Activated T-cell treated with anti-CD3 and anti-CD28 coated beads, Interleukin-2, amount 50 U/mL, for 24 hours (primary cell): ENCODE data around the gene MINAR1.

ENCODE experiments used
- DNase-seq: peaks from one replicate; pipeline ENCODE4 v3.0.0-alpha.2; 2020
- H3K27ac Mint-ChIP-seq: 2 replicates; pipeline ENCODE4 v1.8.0; 2020; ENCODE audit warnings: mild to moderate bottlenecking, mixed read lengths
- H3K27me3 Mint-ChIP-seq: 2 replicates; pipeline ENCODE4 v1.8.0; 2020; ENCODE audit warnings: mixed read lengths
- H3K36me3 Mint-ChIP-seq: 2 replicates; pipeline ENCODE4 v1.8.0; 2020; ENCODE audit warnings: low read depth, mixed read lengths
- H3K4me1 Mint-ChIP-seq: 2 replicates; pipeline ENCODE4 v1.8.0; 2020; ENCODE audit warnings: low read depth, mixed read lengths
- H3K4me3 Mint-ChIP-seq: 2 replicates; pipeline ENCODE4 v1.8.0; 2020; ENCODE audit warnings: mild to moderate bottlenecking, moderate library complexity, mixed read lengths
- H3K9me3 Mint-ChIP-seq: 2 replicates; pipeline ENCODE4 v1.8.0; 2020; ENCODE audit warnings: mixed read lengths

The MINAR1 gene, protein sequence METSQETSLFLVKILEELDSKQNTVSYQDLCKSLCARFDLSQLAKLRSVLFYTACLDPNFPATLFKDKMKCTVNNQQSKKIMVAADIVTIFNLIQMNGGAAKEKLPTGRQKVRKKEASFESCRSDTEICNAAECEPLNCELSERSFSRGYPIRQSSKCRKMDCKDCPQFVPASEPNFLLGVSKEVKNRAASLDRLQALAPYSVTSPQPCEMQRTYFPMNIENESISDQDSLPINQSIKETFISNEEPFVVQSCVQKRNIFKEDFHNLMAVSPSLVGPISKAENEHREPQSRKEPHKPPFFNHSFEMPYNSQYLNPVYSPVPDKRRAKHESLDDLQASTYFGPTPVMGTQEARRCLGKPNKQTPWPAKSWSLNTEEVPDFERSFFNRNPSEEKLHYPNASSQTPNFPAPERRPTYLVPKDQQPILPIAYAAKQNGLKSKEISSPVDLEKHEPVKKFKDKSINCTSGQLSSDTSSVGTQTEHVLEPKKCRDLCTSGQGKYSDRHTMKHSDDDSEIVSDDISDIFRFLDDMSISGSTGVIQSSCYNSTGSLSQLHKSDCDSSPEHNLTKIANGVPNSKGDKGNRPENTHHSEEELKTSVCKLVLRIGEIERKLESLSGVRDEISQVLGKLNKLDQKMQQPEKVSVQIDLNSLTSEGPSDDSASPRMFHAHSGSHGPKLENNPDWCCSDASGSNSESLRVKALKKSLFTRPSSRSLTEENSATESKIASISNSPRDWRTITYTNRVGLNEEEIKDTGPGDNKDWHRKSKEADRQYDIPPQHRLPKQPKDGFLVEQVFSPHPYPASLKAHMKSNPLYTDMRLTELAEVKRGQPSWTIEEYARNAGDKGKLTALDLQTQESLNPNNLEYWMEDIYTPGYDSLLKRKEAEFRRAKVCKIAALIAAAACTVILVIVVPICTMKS

DNA sequence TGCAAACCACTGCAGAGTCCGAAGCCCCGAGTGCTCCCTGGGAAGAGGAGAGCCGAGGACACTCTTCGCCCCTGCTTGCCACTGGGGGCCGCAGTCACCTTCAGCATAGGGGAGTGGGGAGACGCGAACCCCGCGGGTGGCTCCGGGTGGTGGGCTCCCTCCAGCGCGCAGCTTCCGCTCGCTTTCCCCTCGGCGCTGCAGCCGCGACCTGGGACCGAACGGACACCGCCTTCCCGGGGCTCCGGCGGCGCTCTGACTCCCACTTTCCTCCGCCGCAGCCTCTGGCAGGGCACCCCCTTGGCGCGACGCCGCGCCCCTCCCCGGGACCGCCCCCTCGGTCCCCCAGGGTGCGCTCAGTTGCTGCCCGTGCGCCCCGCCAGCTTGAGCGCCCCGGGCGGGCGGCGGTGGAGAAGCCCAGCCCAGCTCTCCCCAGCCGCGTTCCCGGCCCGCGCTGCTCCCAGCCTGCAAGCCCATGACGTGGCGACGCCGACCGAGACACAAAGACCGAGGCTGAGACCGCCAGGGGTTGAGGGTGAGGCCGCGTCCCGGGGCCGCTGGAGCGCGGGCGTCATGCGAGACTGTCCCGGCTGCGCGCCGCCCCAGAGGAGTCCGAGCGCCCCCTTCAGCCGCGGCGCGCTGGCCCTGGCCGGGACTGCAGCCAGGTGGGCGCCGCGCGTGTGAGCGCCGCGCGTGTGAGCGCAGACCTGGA is at the start of gene MINAR1:
Gene MINAR1 (plus strand): TSS at position 701 of the 709 bp plus-strand sequence. CDS start 23,812 bp downstream, outside the sequence.
- peaks cover 9% of the 10 kb centered on the region for H3K4me1 Mint-ChIP-seq
- H3K4me3 Mint-ChIP-seq, result peak within 1 kb of the TSS; percentile 34
- no peaks in the 10 kb centered on the region for H3K9me3 Mint-ChIP-seq
- H3K27ac Mint-ChIP-seq, result no peak within 1 kb of the TSS
- peaks cover 72% of the 10 kb centered on the region for H3K27me3 Mint-ChIP-seq
- DNase-seq, result no peak
- H3K36me3 Mint-ChIP-seq, result no peaks in the 10 kb centered on the region

DNA sequence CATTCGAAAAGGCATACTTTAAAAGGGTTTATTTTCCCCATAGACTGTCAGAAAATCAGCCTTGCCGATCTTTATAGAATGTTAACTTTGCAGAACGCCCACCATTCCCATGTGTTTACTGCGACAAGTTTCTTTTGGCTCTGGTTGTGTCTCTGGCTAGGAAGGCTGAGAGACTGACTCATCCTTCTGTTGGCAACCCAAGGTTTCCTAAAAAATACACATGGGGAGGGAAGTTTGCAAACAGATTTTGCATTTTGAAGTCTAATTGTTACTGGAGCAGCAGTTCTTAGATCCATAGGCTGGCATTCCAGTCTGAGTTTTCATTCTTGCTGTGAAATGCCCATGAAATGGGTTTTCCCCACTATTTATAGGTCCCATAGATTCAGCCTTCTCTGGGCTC is 37.9 kb upstream of the MINAR1 start:
- Mint-ChIP-seq H3K9me3 (peaks cover 7% of the 10 kb centered on the region), H3K27me3 (no peaks in the 10 kb centered on the region), H3K4me3 (no peak overlapping the region), H3K4me1 (no peaks in the 10 kb centered on the region), H3K36me3 (peaks cover 16% of the 10 kb centered on the region), H3K27ac (no peak overlapping the region)
- no peak for DNase-seq

DNA sequence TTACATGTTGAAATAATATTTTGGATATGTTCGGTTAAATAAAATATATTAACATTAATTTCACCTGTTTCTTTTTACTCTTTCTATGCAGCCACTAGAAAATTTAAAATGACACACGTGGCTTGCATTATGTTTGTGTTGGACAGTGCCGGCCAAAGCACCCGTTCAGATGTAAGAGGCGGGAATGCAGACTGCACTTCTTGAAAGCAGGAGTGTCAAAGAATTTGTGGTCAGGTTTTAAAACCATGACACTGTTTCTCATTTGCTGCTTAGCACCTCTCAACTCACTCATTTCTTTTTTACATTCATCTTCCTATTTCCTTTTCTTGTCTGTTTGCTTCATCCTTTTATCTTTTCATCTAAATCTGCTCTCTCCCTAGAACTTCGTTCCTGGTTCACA is 35.3 kb upstream of the MINAR1 start:
- Mint-ChIP-seq H3K27me3 (no peaks in the 10 kb centered on the region), H3K4me3 (no peak overlapping the region), H3K27ac (no peak overlapping the region), H3K4me1 (no peaks in the 10 kb centered on the region), H3K36me3 (peaks cover 14% of the 10 kb centered on the region), H3K9me3 (peaks cover 2% of the 10 kb centered on the region)
- DNase-seq, result no peak

DNA sequence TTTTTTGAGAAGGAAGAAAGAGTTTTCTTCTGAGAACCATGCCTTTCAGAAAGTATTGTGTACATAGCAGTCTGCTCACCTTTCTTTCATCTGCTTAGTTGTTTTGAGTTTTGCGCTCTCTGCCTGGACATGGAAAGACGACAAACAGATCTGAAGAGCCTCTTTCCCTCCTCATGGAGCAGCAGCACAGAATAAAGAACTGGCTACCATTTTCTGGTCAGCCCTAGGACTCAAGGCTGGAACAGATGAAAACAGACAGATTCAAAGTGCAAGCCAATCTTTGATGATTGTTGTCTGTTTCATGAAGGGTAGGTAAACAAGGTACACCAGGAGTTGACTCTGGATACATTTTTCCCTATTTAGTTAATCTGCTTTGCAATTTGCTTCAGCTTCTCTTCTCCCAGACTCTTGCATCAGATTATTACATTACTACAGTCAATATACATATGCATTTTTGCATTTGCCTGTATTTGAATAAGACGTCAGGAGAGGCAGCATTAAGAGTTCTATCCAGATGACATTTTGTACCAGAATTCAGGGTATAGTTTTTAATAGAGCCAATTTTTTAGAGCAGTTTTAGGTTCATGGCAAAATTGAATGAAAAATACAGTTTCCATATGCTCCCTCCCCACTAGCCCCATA is 34.7 kb upstream of the MINAR1 start:
- Mint-ChIP-seq H3K27me3 (no peaks in the 10 kb centered on the region), H3K4me3 (no peak overlapping the region), H3K36me3 (peaks cover 10% of the 10 kb centered on the region), H3K4me1 (no peaks in the 10 kb centered on the region), H3K9me3 (no peaks in the 10 kb centered on the region), H3K27ac (no peak overlapping the region)
- no peak for DNase-seq

DNA sequence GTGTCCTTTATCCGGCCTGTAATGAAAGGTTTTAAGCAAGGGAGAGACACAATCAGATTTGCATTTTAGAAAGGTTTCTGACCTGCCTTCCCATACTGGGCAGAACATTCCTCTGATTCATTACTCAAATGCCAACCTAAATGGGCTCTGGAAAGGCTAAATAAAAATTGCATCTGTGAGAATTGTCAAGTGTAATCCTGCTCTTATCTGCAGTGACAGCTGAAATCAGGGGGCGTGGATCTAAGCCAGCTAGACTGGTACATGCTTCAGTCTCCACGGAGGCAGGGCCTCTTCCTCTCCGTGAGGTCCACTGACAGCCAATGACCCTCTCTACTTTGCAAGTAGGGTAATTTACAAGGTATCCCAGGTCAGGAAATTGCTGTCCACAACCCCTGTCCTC is 32.5 kb upstream of the MINAR1 start:
- Mint-ChIP-seq H3K27me3 (no peaks in the 10 kb centered on the region), H3K27ac (no peak overlapping the region), H3K9me3 (no peaks in the 10 kb centered on the region), H3K4me3 (no peak overlapping the region), H3K36me3 (peaks cover 3% of the 10 kb centered on the region), H3K4me1 (no peaks in the 10 kb centered on the region)
- no peak for DNase-seq

DNA sequence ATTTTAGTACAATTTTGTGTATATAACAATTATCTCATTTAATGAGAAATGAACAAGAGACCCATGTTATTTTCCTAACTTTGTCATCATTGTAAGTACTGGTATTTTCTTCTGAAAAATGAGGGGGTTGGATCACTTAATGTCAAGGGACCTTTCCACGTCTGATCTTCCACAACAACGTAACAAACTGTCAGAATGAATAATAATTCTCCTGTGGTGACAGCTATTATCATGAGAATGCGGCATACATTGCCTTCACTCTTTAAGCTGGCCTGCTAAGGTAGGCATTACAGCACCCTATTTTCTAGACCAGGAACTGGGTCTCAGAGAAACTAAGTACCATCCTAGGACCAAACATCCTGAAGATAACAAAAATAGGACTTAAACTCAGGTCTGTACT is 31.5 kb upstream of the MINAR1 start:
- Mint-ChIP-seq H3K4me1 (no peaks in the 10 kb centered on the region), H3K27me3 (no peaks in the 10 kb centered on the region), H3K9me3 (no peaks in the 10 kb centered on the region), H3K4me3 (no peak overlapping the region), H3K27ac (no peak overlapping the region), H3K36me3 (peaks cover 3% of the 10 kb centered on the region)
- DNase-seq, result no peak

DNA sequence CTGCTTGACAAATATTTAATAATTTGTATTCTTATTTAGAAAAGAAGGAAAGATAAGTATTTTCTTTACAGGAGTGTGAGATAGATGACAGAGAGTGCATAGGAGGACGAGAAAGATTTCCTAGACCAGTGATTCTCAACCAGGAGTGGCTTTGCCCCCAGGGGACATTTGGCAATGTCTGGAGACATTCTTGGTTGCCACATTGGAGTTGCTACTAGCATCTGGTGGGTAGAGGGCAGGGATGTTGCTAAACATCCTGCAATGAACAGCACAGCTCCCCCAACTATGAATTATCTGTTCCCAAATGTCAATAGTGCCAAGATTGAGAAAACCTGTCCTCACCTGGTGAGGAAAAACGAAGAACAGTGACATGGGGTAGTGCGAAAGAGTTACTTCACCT is 30.8 kb upstream of the MINAR1 start:
- no peak overlapping the region for H3K27ac Mint-ChIP-seq
- H3K9me3 Mint-ChIP-seq, result no peaks in the 10 kb centered on the region
- no peaks in the 10 kb centered on the region for H3K27me3 Mint-ChIP-seq
- no peaks in the 10 kb centered on the region for H3K4me1 Mint-ChIP-seq
- no peak for DNase-seq
- no peak overlapping the region for H3K4me3 Mint-ChIP-seq
- peaks cover 3% of the 10 kb centered on the region for H3K36me3 Mint-ChIP-seq

DNA sequence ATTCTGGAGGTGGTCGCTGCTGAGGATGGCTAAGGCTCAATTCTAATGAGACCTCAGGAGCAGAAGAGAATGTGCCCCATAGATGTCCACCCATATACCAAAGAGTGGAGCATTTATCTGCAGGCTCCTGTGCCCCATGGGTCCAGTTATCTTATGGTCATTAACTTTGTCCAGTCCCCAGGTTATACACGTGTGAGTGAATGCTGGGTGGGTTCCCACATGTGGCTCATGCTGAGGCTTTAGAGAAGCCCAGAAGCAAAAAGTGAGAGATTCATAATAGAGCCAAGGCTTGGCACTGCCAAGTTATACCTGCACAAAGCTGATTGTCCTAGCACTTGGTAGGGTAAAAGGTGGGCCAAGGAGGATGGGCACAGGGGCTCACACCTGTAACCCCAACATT is 30.0 kb upstream of the MINAR1 start:
- Mint-ChIP-seq H3K4me1 (no peaks in the 10 kb centered on the region), H3K9me3 (no peaks in the 10 kb centered on the region), H3K4me3 (no peak overlapping the region), H3K27ac (no peak overlapping the region), H3K27me3 (no peaks in the 10 kb centered on the region), H3K36me3 (peaks cover 3% of the 10 kb centered on the region)
- DNase-seq, result no peak

DNA sequence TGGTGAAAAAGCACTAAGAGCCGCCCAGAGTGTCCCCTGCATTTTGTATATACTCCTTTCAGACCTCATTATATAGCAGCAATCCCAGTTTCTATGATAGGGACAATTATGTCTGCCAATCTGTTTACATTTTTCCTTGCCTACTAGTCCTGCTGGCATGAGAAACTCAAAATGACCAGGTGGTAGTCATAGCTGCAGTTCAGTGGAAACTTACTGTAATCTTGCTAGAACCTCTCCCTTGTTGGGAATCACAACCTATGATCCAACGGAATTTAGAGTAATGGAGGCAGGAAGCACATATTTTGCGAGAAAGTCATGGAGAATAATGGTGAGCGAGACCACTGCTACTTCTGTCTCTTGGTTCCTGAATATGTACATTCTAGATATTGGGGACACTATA is 28.6 kb upstream of the MINAR1 start:
- no peak overlapping the region for H3K4me3 Mint-ChIP-seq

DNA sequence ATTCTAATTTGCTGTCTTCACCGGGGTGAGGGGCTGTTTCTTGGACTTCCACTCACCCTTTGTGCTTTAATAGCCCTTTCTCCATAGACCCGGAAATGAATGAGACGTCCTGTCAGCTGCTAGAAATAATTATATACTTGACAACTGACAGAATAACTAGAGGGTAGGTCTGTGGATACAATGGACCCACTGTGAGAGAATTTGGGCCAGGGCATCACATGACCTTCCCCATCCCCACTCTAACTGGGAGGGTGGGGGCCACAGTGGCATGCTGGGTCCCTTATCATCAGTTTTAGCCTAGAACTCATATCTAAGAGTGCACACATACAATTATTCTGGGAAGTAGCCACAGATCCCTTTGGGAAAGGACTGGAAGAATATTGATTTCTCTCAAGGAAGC is 25.9 kb upstream of the MINAR1 start:
- Mint-ChIP-seq H3K27ac (no peak overlapping the region), H3K27me3 (no peaks in the 10 kb centered on the region), H3K9me3 (no peaks in the 10 kb centered on the region), H3K4me3 (no peak overlapping the region), H3K4me1 (no peaks in the 10 kb centered on the region), H3K36me3 (peaks cover under 1% of the 10 kb centered on the region)
- DNase-seq, result no peak

More for the DNA sequence above, 28.6 kb upstream of the MINAR1 start:
- Mint-ChIP-seq H3K27ac (no peak overlapping the region), H3K27me3 (no peaks in the 10 kb centered on the region), H3K36me3 (peaks cover under 1% of the 10 kb centered on the region), H3K9me3 (no peaks in the 10 kb centered on the region), H3K4me1 (no peaks in the 10 kb centered on the region)
- DNase-seq, result no peak

DNA sequence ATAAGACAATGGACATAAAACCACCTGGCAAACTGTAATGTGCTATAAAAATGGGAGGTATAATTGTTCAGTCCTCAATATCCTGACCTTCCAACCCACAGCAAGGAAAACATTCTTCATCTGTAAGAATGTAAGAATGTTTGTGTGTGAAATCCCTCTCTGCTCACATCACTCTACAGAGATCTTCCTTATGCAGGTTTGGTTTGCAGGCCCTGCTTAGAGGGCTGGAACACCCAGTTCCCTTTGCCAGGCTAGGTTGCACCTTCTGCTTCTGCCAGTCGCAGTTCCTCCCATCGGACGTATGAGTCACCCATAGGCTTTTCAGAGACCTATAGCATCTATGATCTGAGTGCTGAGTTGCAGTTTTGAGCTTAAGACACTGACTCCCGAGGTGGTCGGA is 24.1 kb upstream of the MINAR1 start:
- no peaks in the 10 kb centered on the region for H3K9me3 Mint-ChIP-seq
- no peaks in the 10 kb centered on the region for H3K4me1 Mint-ChIP-seq
- H3K36me3 Mint-ChIP-seq, result peaks cover 14% of the 10 kb centered on the region
- H3K27me3 Mint-ChIP-seq, result no peaks in the 10 kb centered on the region
- H3K27ac Mint-ChIP-seq, result no peak overlapping the region
- no peak for DNase-seq
- H3K4me3 Mint-ChIP-seq, result no peak overlapping the region

DNA sequence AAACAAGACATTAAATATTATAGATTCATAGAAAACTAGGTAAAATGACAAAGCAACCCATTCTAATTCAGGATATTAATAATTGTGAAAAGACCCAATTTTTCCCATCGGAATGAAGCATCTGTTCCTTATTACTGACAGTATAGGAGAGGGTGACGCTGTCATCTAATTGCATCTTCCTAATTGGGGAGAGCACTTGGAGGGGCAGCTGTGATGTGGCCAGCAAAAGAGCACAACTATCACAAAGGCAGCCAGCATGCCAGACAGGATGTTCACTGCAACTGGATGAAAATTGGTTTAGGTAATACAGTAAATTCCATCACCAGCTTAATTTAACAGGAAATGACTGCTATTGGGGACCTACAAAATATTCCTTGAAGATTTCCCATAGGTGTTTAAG is 21.9 kb upstream of the MINAR1 start:
- H3K4me1 Mint-ChIP-seq, result no peaks in the 10 kb centered on the region
- no peaks in the 10 kb centered on the region for H3K27me3 Mint-ChIP-seq
- no peak for DNase-seq
- no peak overlapping the region for H3K27ac Mint-ChIP-seq
- H3K4me3 Mint-ChIP-seq, result no peak overlapping the region
- peaks cover 18% of the 10 kb centered on the region for H3K36me3 Mint-ChIP-seq
- H3K9me3 Mint-ChIP-seq, result no peaks in the 10 kb centered on the region

DNA sequence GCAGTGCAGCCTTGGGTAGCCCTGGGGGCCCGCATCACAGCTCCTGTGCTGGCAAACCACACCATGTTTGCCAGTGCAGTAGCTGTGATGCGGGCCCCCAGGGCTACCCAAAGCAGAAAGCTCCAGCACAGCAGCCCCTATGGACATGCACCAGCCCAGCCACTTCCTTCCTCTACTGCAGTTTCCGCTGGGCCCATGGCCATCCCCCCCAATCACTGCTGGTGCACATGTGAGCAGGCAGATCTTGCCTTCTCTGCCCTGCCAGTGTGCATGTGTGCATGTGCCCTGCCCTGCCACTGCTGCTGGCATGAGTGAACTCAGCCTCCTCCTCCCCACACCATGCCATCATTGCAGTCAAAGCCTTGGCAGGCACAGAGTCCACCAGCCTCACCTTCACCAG is 20.1 kb upstream of the MINAR1 start:
- Mint-ChIP-seq H3K4me1 (no peaks in the 10 kb centered on the region), H3K27me3 (no peaks in the 10 kb centered on the region), H3K27ac (no peak overlapping the region), H3K9me3 (no peaks in the 10 kb centered on the region), H3K36me3 (peaks cover 18% of the 10 kb centered on the region), H3K4me3 (no peak overlapping the region)
- DNase-seq, result no peak

DNA sequence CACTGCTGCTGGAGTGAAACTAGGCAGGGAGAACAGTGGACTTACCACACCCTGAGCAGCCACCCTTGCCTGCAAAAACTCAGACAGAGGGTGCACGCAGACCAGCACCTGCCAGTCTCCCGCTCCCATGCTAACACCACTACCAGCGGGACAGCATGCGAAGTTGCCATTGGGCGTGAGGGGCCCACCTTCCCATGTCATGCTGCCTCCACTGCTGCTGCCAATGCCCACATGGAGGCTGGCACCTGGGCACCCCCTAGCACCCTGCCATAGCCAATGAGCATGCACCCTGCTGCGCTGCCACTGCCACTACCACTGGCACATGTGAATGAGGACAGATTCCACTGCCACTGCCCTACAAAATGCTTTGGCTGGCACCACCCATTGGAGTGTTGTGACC is 19.7 kb upstream of the MINAR1 start:
- no peaks in the 10 kb centered on the region for H3K9me3 Mint-ChIP-seq
- no peaks in the 10 kb centered on the region for H3K4me1 Mint-ChIP-seq
- DNase-seq, result no peak

More for the DNA sequence above, 19.7 kb upstream of the MINAR1 start:
- Mint-ChIP-seq H3K36me3 (peaks cover 18% of the 10 kb centered on the region), H3K4me3 (no peak overlapping the region), H3K27me3 (no peaks in the 10 kb centered on the region), H3K27ac (no peak overlapping the region)
